Hematopoietic multipotent progenitor cell treated with erythropoietin and hydrocortisone succinate and interleukin-3 and kit ligand, for 4 days (in vitro differentiated cells): Measurements from ENCODE around the gene TMEM171.

ENCODE experiments used
- DNase-seq: peaks from one replicate; pipeline ENCODE4 v3.0.0-alpha.2; 2015

TMEM171 gene

GRCh38 chr5:73120222-73121118 lies at the start of gene TMEM171:
TSS of gene TMEM171 (plus strand) at chr5:73120575. CDS start at chr5:73123374, 2,799 bp downstream.
- peak; percentile 33 for DNase-seq

GRCh38 chr5:73081093-73081492 lies 39.3 kb upstream of the TMEM171 start:
- DNase-seq = no peak

GRCh38 chr5:73088026-73088425 lies 32.3 kb upstream of the TMEM171 start:
- DNase-seq = no peak

- peak; percentile 20 for DNase-seq
Measured at GRCh38 chr5:73093943-73094342, 26.4 kb upstream of the TMEM171 start.

GRCh38 chr5:73094415-73094814 lies 26.0 kb upstream of the TMEM171 start:
- DNase-seq = no peak

- DNase-seq = peak; percentile 58
Measured at GRCh38 chr5:73095564-73096238, 24.7 kb upstream of the TMEM171 start.

- no peak for DNase-seq
Measured at GRCh38 chr5:73096239-73096575, 24.2 kb upstream of the TMEM171 start.

GRCh38 chr5:73097740-73098139 lies 22.6 kb upstream of the TMEM171 start:
- no peak for DNase-seq

- DNase-seq = no peak
Measured at GRCh38 chr5:73100109-73100508, 20.3 kb upstream of the TMEM171 start.

GRCh38 chr5:73103870-73104299 lies 16.5 kb upstream of the TMEM171 start:
- no peak for DNase-seq

- DNase-seq = no peak
Measured at GRCh38 chr5:73104326-73104725, 16.0 kb upstream of the TMEM171 start.

- DNase-seq = no peak
Measured at GRCh38 chr5:73106335-73106734, 14.0 kb upstream of the TMEM171 start.

GRCh38 chr5:73110190-73110589 lies 10.2 kb upstream of the TMEM171 start:
- DNase-seq = no peak

- no peak for DNase-seq
Measured at GRCh38 chr5:73111536-73111935, 8.8 kb upstream of the TMEM171 start.

- DNase-seq = no peak
Measured at GRCh38 chr5:73112359-73112758, 8.0 kb upstream of the TMEM171 start.

- DNase-seq = no peak
Measured at GRCh38 chr5:73114044-73114688, 6.2 kb upstream of the TMEM171 start.

GRCh38 chr5:73115399-73116051 lies 4.8 kb upstream of the TMEM171 start:
- DNase-seq = peak; percentile 23

- DNase-seq = no peak
Measured at GRCh38 chr5:73116506-73116905, 3.9 kb upstream of the TMEM171 start.

- DNase-seq = no peak
Measured at GRCh38 chr5:73117088-73117740, 3.2 kb upstream of the TMEM171 start.

GRCh38 chr5:73118391-73118973 lies 1.9 kb upstream of the TMEM171 start:
- no peak for DNase-seq

- no peak for DNase-seq
Measured at GRCh38 chr5:73119451-73120157, 771 bp upstream of the TMEM171 start.

GRCh38 chr5:73121119-73121463 lies 716 bp downstream of the TMEM171 start:
- no peak for DNase-seq
